Ishikawa (cell line): ENCODE data around the gene MYBPC2.

ENCODE experiments used
- CEBPB ChIP-seq: IDR thresholded peaks from 2 replicates; pipeline ENCODE4 v1.6.1; 2012
- EP300 ChIP-seq: IDR thresholded peaks from 2 replicates; pipeline ENCODE4 v1.6.1; 2012; ENCODE audit warnings: borderline replicate concordance
- NFIC ChIP-seq: IDR thresholded peaks from 2 replicates; pipeline ENCODE4 v1.6.1; 2012
- TAF1 ChIP-seq: IDR thresholded peaks from 2 replicates; pipeline ENCODE4 v1.6.1; 2012; ENCODE audit warnings: low read depth, mild to moderate bottlenecking
- TCF12 ChIP-seq: IDR thresholded peaks from 2 replicates; pipeline ENCODE4 v1.6.1; 2012; ENCODE audit warnings: low read depth
- TEAD4 ChIP-seq: IDR thresholded peaks from 2 replicates; pipeline ENCODE4 v1.6.1; 2012
- YY1 ChIP-seq: IDR thresholded peaks from 2 replicates; pipeline ENCODE4 v1.6.1; 2012; ENCODE audit warnings: low read depth
- ZBTB7A ChIP-seq: IDR thresholded peaks from 2 replicates; pipeline ENCODE4 v1.6.1; 2012; ENCODE audit warnings: low read depth
- TF ChIP-seq, protein P1 (sequence below): IDR thresholded peaks from 2 replicates; pipeline ENCODE4 v1.6.1; 2012
- TF ChIP-seq, protein P2 (sequence below): IDR thresholded peaks from 2 replicates; pipeline ENCODE4 v1.6.1; 2012
- TF ChIP-seq, protein P3 (sequence below): IDR thresholded peaks from 2 replicates; pipeline ENCODE4 v1.6.1; 2012; ENCODE audit warnings: low read depth, mild to moderate bottlenecking

DNA sequence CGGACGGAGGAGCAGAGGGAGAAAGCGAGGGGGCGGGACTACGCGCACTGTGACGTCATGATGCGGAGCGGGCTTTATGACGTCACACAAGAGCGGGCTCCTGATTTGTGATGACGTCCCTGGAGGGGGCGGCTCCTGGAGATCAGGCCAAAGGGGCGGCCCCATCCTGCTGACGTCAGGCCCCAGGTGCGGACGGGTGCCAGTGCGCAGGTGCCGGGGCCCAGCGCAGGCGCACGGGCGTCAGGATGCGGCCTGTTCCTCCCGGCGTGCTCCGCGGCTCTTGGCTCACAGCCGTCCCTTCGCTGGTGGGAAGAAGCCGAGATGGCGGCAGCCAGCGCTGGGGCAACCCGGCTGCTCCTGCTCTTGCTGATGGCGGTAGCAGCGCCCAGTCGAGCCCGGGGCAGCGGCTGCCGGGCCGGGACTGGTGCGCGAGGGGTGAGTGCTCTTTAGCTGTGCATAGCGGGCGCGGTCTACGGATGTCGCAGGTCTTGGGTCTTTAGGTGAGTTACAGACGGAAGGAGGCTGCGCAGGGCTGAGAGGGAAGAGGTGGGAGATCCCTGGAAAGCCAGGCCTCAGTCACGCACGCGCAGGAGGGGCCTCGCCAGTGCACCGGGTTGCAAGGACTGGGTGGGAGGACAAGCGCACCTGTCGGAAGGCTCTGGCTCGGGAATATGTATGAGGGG is 43.7 kb downstream of the MYBPC2 start, which contains the start of the genes EMC10 and GARIN5A:
- TF ChIP-seq TCF12 = 0 out of 2 replicates have a peak, but pooled peaks have one; percentile 30
- TF ChIP-seq EP300 = peak; percentile 12; the same call in 1 of the 2 replicates
- TF ChIP-seq, protein P1, sequence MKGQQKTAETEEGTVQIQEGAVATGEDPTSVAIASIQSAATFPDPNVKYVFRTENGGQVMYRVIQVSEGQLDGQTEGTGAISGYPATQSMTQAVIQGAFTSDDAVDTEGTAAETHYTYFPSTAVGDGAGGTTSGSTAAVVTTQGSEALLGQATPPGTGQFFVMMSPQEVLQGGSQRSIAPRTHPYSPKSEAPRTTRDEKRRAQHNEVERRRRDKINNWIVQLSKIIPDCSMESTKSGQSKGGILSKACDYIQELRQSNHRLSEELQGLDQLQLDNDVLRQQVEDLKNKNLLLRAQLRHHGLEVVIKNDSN = peak; percentile 14; the same call in 1 of the 2 replicates
- TF ChIP-seq, protein P2, sequence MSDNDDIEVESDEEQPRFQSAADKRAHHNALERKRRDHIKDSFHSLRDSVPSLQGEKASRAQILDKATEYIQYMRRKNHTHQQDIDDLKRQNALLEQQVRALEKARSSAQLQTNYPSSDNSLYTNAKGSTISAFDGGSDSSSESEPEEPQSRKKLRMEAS = peak; percentile 67
- TF ChIP-seq CEBPB = no peak; the same call in 1 of the 2 replicates
- peak; percentile 97 for TF ChIP-seq TAF1
- peak; percentile 90 for TF ChIP-seq NFIC
- TF ChIP-seq, protein P3, sequence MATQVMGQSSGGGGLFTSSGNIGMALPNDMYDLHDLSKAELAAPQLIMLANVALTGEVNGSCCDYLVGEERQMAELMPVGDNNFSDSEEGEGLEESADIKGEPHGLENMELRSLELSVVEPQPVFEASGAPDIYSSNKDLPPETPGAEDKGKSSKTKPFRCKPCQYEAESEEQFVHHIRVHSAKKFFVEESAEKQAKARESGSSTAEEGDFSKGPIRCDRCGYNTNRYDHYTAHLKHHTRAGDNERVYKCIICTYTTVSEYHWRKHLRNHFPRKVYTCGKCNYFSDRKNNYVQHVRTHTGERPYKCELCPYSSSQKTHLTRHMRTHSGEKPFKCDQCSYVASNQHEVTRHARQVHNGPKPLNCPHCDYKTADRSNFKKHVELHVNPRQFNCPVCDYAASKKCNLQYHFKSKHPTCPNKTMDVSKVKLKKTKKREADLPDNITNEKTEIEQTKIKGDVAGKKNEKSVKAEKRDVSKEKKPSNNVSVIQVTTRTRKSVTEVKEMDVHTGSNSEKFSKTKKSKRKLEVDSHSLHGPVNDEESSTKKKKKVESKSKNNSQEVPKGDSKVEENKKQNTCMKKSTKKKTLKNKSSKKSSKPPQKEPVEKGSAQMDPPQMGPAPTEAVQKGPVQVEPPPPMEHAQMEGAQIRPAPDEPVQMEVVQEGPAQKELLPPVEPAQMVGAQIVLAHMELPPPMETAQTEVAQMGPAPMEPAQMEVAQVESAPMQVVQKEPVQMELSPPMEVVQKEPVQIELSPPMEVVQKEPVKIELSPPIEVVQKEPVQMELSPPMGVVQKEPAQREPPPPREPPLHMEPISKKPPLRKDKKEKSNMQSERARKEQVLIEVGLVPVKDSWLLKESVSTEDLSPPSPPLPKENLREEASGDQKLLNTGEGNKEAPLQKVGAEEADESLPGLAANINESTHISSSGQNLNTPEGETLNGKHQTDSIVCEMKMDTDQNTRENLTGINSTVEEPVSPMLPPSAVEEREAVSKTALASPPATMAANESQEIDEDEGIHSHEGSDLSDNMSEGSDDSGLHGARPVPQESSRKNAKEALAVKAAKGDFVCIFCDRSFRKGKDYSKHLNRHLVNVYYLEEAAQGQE = no peak
- peak; percentile 42; the same call in 1 of the 2 replicates for TF ChIP-seq TEAD4
- TF ChIP-seq YY1 = peak; percentile 92
- no peak for TF ChIP-seq ZBTB7A
